Vagina (tissue), 2 donors: ENCODE results near the gene ERN1.

Source experiments
- POLR2A ChIP-seq, 2 donors: fragments of 450-650 bp; IDR thresholded peaks; one replicate each; pipeline ENCODE4 v1.6.1; 2017; ENCODE audit warnings: antibody characterized with exemption in 2 of 2, mild to moderate bottlenecking in 2 of 2, moderate library complexity in 2 of 2
- TF ChIP-seq, protein P1 (sequence below), 3 experiments: fragments of 450-650 bp in 2 of 3; fragments of 200-600 bp in 1 of 3; sonication (generic) in 1 of 3; IDR thresholded peaks; one replicate each; pipeline ENCODE4 v1.5.1; 2017 to 2019; ENCODE audit warnings: antibody characterized with exemption in 3 of 3, mild to moderate bottlenecking in 2 of 3, moderate library complexity in 2 of 3

GRCh38 chr17:64096037-64096436 is 33.9 kb downstream of the ERN1 start:
- TF ChIP-seq POLR2A (IDR thresholded peaks at IDR 0.05): no peak
- TF ChIP-seq, protein P1, sequence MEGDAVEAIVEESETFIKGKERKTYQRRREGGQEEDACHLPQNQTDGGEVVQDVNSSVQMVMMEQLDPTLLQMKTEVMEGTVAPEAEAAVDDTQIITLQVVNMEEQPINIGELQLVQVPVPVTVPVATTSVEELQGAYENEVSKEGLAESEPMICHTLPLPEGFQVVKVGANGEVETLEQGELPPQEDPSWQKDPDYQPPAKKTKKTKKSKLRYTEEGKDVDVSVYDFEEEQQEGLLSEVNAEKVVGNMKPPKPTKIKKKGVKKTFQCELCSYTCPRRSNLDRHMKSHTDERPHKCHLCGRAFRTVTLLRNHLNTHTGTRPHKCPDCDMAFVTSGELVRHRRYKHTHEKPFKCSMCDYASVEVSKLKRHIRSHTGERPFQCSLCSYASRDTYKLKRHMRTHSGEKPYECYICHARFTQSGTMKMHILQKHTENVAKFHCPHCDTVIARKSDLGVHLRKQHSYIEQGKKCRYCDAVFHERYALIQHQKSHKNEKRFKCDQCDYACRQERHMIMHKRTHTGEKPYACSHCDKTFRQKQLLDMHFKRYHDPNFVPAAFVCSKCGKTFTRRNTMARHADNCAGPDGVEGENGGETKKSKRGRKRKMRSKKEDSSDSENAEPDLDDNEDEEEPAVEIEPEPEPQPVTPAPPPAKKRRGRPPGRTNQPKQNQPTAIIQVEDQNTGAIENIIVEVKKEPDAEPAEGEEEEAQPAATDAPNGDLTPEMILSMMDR (IDR thresholded peaks at IDR 0.05): no peak
